ENCODE results near the gene TSPAN5.

Gene TSPAN5

DNA sequence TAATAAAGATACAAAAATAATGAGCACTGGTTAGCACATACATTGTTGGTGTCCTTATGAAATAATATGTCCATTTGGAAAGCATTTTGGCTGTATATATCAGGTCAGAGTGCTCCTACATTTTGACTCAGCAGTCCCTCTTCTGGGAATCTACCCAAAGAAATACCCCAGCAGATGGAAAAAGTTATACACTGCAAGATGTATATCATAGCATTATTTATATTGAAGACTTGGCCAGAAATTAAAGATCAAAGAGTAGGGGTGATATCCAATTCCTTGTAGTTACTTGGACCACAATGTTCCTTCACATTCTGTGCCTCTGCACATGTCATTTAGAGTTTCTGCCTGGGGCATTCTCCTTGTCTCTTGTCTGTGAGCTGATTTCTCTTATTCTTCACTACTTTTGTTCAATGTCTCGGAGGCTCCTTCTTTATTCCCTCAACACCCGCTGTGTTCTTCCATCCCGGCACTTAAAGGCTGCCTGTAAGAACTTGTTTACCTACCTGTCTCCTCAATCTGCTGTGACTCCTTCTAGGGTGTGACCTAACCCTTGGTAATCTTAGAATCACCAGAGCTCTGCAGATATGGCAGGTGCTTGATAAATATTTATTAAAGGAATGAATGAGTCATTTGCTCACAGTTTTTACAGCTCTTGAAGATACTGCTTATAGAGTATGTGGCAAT, 3.1 kb upstream of the TSPAN5 start:
- DNase-seq: no peak
- H3K4me3 Mint-ChIP-seq: peak overlapping the region in 1 of 2 donors; percentile 61

DNA sequence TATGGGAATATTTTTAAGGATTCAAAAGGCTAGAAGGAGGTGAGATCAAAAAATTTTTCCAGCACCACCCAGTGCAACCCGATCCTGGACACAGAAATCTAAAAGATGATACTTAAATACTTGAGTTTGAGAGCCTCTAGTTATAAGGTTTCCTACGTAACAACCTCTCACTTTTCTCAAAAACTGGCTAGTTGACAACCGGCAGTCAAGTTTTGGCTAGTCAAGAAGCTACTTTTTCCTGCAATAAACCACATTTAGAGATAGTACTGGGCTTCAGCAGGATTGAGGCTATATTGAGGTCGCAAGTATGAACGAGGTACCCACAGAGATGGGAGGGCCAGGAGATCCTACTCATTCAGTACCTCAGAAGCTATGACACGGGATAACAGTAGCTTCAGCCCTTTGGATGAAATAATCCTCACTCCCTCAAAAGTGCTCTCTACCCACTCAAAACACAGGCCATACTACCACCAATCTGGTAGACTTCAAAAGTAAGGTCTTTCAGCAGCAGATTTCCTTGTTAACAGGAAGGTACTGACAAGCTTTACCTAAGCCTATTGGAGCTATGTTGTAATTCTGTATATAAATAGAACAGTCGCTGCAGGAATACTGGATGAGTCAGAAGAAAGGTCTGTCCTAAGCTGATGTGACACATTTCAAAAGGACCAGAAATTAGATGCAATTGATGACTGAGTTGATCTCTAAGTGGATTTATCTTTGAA, 1.5 kb upstream of the TSPAN5 start:
- DNase-seq: no peak
- H3K4me3 Mint-ChIP-seq: peak overlapping the region; percentile 84 to 98
- H3K9me3 Mint-ChIP-seq: peaks cover 0 to 2% of the 10 kb centered on the region in 2 donors
- peaks cover 84% of the 10 kb centered on the region for H3K4me1 Mint-ChIP-seq
- H3K27me3 Mint-ChIP-seq: no peaks in the 10 kb centered on the region
- H3K27ac Mint-ChIP-seq: no peak overlapping the region
- no peak for ATAC-seq

More for the DNA sequence above, 3.1 kb upstream of the TSPAN5 start:
- Mint-ChIP-seq H3K9me3 (peaks cover 0 to 18% of the 10 kb centered on the region in 2 donors), H3K27me3 (no peaks in the 10 kb centered on the region), H3K27ac (peak overlapping the region; percentile 13 to 17), H3K4me1 (peaks cover 72% of the 10 kb centered on the region)
- ATAC-seq: no peak

DNA sequence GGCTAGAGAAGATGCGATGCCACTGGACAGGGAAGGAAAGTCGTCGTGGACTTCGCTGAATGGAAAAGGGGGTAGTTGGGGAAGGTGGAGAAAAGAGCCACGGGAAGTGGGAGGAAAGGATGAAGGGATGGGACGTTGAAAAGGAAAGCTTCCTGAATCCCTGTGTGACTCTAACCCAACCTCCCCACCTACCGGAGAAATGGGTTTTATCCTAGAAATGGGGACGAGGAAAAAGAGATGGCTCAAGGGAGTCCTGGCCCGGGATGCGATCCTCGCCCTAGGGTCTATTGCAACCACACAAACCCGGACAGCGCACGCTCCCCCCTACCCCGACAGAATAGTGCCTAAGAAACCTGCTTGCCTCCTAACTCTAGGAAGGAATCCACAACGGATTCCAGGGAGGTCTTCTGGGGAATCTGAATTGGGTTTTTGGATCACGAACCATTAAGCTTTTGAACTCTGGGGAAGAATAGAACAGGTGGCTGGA, 738 bp upstream of the TSPAN5 start:
- no peak for ATAC-seq
- peak overlapping the region in 1 of 2 donors; percentile 80 for H3K27ac Mint-ChIP-seq
- no peaks in the 10 kb centered on the region for H3K9me3 Mint-ChIP-seq
- H3K4me1 Mint-ChIP-seq: peaks cover 80% of the 10 kb centered on the region
- no peaks in the 10 kb centered on the region for H3K27me3 Mint-ChIP-seq
- H3K4me3 Mint-ChIP-seq: peak overlapping the region; percentile 84 to 98
- DNase-seq: no peak

DNA sequence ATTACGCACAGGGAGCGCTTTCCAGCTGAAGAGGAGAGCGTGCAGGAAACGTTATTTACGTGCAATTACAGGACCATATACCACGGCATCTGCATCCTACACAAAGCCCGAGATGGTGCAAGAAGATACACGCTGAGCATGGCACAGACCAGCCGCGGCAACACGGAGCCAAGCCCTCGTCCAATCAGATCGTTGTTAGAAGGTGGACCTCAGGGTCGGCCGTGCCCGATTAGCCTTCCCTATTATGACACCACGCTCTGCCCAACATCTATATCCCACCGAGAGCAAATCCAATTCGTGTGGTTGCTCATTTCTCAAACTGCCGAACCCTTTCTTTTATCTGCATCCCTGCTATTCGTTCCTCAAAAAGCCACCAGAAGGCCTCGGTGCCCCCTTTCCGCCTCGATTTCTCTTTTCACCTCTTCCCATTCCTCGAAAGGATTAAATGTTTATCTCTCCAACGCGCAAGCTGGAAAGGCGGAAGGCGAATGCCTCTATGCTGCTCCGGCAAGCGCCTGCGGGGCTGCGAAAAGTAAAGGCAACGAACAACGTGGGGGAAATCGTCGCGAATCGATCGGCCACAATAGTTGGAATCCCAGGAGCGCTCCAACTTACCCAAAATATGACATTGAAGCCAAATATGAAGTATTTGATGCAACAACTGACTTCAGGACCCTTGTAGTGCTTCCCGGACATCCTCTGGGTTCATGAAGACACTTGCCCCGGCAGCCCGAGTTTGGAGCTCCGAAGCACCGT, 702 bp downstream of the TSPAN5 start:
- peak; percentile 57 for ATAC-seq
- Mint-ChIP-seq H3K27me3 (no peaks in the 10 kb centered on the region), H3K27ac (peak overlapping the region; percentile 76 to 92), H3K9me3 (no peaks in the 10 kb centered on the region), H3K4me1 (peaks cover 74% of the 10 kb centered on the region), H3K4me3 (peak overlapping the region; percentile 97 to 99)
- peak; percentile 34 to 50 for DNase-seq

DNA sequence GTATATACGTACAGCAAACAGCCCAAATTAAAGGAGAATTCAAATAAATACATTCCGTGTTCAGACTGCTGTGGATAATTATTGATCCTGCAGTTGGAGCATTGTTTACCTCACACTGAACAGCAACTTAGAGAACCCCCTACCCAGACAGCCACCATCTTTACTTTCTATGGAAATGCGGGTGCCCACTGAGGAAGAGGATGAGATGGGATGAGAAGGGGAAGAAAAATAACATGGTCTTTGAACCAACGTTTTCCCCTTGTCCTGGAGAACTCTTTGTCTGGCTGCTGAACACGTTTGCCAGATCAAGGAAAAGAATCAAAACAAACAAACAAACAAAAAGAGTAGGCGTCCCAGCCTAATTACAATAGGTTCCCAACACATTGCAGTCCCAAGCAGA, 1.5 kb downstream of the TSPAN5 start:
- DNase-seq (no peak), ATAC-seq (no peak)
- H3K4me3 Mint-ChIP-seq: peak overlapping the region; percentile 97 to 99
- no peaks in the 10 kb centered on the region for H3K27me3 Mint-ChIP-seq
- H3K9me3 Mint-ChIP-seq: no peaks in the 10 kb centered on the region
- H3K27ac Mint-ChIP-seq: peak overlapping the region in 1 of 2 donors; percentile 80
- H3K4me1 Mint-ChIP-seq: peaks cover 66% of the 10 kb centered on the region

DNA sequence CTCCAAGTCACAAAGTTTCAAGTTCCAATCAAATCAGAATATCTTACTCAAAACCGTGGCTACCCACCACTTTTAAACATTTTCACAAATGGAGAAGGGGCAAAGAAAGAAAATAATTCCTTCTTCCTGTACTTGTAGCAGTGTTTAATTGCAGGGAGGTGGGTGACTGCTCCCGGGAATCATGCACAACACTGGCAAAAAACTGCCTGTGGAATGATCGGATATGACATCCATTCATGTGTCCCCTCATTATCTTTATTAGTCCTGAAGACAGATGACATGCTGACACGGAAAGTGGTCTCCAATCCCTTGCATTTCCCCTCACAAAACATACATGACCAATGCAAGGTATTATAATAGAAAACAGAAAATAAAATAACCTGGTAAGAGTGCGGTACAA, 2.0 kb downstream of the TSPAN5 start:
- Mint-ChIP-seq H3K4me3 (peak overlapping the region; percentile 97 to 99), H3K27me3 (no peaks in the 10 kb centered on the region), H3K4me1 (peaks cover 61% of the 10 kb centered on the region), H3K27ac (peak overlapping the region in 1 of 2 donors; percentile 80), H3K9me3 (no peaks in the 10 kb centered on the region)
- ATAC-seq (no peak), DNase-seq (no peak)

DNA sequence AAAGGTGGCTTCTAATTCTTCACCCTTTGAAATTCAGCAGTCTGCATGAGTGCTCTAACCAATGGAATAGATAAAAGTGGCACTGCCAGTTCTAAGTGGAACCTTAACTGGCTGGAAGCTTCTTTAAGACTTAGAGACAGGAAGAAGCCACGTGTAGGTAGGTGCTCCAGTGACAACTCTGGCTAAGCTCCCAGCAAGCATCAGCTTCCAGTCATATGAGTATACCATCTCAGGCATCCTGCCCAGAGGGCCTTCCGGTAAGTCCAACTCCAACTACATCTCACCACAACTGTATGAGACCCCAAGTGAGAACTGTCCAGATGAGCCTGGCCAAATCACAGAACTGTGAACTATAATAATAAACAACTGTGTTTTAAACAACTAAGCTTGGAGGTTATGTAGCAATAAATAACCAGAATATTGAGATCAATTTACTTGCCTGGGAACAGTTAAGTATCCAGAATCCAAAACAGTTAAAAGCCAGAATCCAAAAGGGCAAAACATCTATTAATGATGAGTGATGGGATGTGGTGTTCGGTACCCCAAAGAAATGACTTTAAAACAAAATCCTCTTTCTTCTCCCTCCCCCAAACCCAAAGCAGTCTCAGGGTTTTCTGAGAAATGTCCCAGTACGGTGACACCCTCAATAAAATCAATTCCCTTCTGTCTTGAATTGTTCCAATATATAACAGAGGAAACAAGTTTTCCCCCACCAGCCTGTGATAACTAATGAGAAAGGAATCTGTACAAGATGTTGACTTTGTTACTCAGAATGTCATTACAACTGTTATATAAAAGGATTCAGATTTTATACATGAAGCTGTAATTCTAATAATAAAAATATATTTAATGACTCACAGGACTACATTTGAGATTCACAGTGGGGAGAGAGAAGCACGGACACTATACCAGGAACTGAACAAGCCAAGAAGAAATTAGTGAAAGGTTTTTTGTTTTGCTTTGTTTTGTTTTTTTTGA, 4.2 kb downstream of the TSPAN5 start:
- Mint-ChIP-seq H3K27ac (peak overlapping the region in 1 of 2 donors; percentile 63), H3K9me3 (no peaks in the 10 kb centered on the region), H3K4me3 (no peak overlapping the region), H3K4me1 (peaks cover 41% of the 10 kb centered on the region), H3K27me3 (no peaks in the 10 kb centered on the region)
- DNase-seq (no peak), ATAC-seq (no peak)

DNA sequence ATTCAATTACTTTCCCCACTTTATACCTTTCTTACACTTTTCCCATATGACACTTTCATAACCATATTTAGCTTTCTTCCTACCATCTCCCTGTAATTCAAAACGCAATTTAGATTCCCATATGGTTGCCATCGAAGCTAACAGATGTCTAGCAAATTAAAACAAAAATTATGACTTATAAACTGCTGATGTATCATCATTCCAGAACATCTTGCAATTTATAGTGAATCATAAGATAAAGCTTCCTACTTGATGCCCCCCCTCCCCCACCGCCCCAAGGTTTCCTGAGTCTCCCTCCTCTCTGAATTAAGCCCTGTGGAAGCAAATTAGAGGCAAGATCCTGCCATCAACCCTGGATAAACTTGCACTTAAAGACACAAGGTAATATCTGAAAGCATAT, 5.4 kb downstream of the TSPAN5 start:
- Mint-ChIP-seq H3K9me3 (no peaks in the 10 kb centered on the region), H3K27ac (no peak overlapping the region), H3K4me1 (peaks cover 43% of the 10 kb centered on the region), H3K27me3 (no peaks in the 10 kb centered on the region), H3K4me3 (no peak overlapping the region)
- DNase-seq (no peak), ATAC-seq (no peak)

DNA sequence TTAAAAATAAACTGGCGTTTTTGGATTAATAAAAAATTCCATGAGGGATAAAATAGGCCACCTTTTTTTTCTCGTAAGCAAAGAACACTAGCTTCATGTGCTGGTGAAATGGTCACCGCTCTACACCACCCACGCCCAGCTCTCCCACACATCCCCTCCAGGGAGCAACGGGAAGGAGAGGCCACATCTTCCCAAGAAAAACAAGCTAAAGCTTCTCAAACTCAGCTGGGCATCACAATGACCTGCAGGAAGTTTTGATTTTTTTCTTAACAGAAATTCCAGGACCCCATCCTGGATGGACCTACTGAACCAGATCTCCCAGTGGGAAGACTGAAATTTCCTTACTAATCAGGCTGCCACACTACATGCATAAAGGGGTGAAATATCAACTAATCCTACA, 9.8 kb downstream of the TSPAN5 start:
- Mint-ChIP-seq H3K27ac (no peak overlapping the region), H3K4me1 (peaks cover 41% of the 10 kb centered on the region)

DNA sequence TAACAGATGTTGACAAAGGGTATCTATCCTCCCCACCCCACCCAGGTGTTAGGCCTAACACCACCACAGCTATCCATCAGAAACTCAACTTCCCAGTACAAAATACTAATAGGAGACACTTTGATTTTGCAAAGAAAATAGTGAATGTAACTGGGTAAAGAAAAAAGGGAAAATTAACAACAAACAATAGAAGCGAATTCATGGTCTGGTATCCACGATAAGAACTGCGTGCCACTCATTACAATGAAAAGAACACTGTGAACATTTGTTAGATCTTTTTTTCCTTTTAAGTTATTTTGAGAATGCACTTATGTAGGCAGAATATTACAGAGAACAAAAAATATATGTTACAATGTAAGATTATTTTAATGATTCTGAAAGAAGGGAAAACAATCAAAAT, 12.0 kb downstream of the TSPAN5 start:
- ATAC-seq: no peak
- Mint-ChIP-seq H3K9me3 (no peaks in the 10 kb centered on the region), H3K27me3 (no peaks in the 10 kb centered on the region), H3K4me3 (no peak overlapping the region), H3K27ac (no peak overlapping the region), H3K4me1 (peaks cover 52% of the 10 kb centered on the region)
- DNase-seq: no peak

More for the DNA sequence above, 9.8 kb downstream of the TSPAN5 start:
- ATAC-seq (no peak), DNase-seq (no peak)
- H3K27me3 Mint-ChIP-seq: no peaks in the 10 kb centered on the region
- no peaks in the 10 kb centered on the region for H3K9me3 Mint-ChIP-seq
- no peak overlapping the region for H3K4me3 Mint-ChIP-seq

DNA sequence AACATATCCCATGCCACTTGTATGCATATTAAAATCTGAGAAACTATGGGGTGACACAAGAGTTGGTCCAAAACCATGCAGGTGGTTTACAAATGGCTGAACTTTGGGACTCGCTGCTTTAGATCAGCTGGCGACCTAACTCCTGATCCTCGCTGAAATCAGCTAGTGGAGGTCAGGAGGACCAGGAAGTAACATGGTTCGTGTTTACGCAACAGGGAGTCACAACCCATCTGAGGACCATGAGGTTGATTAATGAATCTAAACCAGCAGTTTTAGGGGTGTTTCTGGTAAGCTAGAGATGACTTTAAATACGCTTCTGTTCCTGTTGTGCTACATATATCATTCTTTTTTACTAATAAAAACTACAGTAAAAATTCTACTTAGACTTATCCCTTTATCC, 12.9 kb downstream of the TSPAN5 start:
- Mint-ChIP-seq H3K4me1 (peaks cover 55% of the 10 kb centered on the region), H3K27ac (no peak overlapping the region), H3K4me3 (no peak overlapping the region), H3K9me3 (no peaks in the 10 kb centered on the region), H3K27me3 (no peaks in the 10 kb centered on the region)
- ATAC-seq: no peak
- no peak for DNase-seq

DNA sequence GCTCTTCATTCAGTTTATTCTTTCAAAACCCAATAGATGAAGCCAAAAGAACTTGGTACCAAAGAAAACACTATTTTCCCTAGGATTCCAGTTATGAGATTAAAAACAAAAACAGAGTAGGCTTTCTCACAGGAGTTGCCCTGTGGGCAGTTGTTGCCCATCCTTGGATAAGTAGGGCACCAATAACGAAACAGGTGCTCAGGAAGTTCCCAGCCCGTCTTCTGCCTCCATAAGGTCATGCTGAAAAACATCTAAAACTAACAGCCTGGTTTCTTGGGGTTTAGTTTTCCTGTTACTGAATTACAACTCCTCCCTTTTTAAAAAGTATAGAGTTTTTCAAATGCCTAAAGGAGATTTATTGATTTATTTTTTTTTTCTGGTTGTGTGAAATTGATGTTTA, 14.7 kb downstream of the TSPAN5 start:
- Mint-ChIP-seq H3K4me1 (peaks cover 72% of the 10 kb centered on the region), H3K27ac (peak overlapping the region; percentile 19 to 61), H3K4me3 (peak overlapping the region; percentile 28 to 34), H3K27me3 (no peaks in the 10 kb centered on the region), H3K9me3 (no peaks in the 10 kb centered on the region)
- ATAC-seq: no peak
- no peak for DNase-seq

DNA sequence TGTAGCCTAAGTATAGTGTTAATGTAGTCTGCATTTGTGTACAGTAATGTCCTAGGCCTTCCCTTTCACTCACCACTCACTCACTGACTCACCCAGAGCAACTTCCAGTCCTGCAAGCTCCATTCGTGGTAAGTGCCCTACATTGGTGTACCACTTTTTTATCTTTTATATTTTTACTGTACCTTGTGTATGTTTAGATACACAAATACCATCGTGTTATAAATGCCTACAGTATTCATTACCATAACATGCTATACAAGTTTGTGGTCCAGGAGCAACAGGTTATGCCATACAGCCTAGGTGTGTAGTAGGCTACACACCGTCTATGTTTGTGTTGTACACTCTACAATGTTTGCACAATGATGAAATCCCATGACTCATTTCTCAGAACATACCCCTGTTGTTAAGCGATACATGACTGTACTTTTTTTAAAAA, 15.4 kb downstream of the TSPAN5 start:
- Mint-ChIP-seq H3K9me3 (no peaks in the 10 kb centered on the region), H3K4me1 (peaks cover 71% of the 10 kb centered on the region), H3K27me3 (no peaks in the 10 kb centered on the region), H3K4me3 (peak overlapping the region in 1 of 2 donors; percentile 26), H3K27ac (no peak overlapping the region)
- ATAC-seq (peak; percentile 90), DNase-seq (peak in 1 of 2 donors; percentile 36)

DNA sequence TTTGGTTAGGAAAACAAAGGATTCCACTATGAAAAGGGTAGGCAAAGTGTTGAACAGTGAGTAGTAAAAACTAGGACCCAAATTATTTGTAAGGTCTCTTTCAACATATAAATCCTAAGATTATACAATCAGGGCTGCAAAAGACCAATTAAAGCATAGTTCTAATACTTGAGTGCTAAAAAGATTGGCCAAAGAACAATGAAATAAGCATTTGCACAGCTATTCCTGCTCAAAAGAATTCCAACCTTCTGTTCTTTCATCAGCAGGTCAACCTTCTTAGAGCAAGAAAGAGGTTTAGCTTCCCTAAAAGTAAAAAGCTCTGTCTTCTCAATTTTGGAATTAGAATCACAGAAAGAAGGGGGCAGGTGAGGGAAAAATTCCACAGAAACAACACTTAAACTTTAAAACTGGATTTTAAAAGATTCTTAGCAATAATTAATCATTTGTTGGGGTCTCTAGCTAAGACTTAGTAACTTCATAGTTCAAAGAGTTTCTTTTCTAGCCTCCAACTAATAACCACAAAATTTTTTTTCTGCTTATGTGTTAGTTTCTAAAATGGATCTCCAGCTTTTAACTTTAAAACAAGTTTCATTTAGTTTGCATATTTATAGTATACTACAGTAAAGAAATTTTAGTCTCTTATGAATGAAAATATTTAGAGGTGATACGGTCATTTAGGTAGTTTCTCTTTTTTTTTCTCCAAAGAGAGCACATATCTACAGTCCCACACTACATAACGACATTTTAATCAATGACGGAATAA, 16.3 kb downstream of the TSPAN5 start:
- Mint-ChIP-seq H3K27ac (no peak overlapping the region), H3K9me3 (no peaks in the 10 kb centered on the region), H3K4me1 (peaks cover 72% of the 10 kb centered on the region)

More for the DNA sequence above, 16.3 kb downstream of the TSPAN5 start:
- no peak for DNase-seq
- no peak for ATAC-seq
- Mint-ChIP-seq H3K4me3 (peak overlapping the region in 1 of 2 donors; percentile 9), H3K27me3 (no peaks in the 10 kb centered on the region)
